H1 (cell line): ENCODE data around the gene MDFIC2. TPM values are rescaled to one million over a fixed set of nuclear protein-coding genes. Genes with fewer than 3 reads are reported as not detected.

Source experiments
- CTCF ChIA-PET: fragments of 300-600 bp; sonication (Branson Sonifier 250); formaldehyde crosslinking; loops from one replicate; lab custom pipeline; 2021; ENCODE audit not compliant: partially characterized antibody; lab: Charles Lee
- POLR2A ChIA-PET: fragments of 300-600 bp; sonication (Branson Sonifier 250); formaldehyde crosslinking; loops from one replicate; lab custom pipeline; 2021; ENCODE audit warnings: inconsistent platforms; ENCODE audit not compliant: partially characterized antibody; lab: Charles Lee
- DNase-seq, 2 experiments: peaks; one replicate each; pipeline versions ENCODE4 v3.0.0 to v3.0.0-alpha.2; 2010 to 2022; ENCODE audit warnings: low spot score in 2 of 2, low read depth in 1 of 2, mixed read lengths in 1 of 2
- FAIRE-seq: peaks from 2 replicates; lab custom pipeline; 2011; peaks lifted over from hg19 to GRCh38; lab: Jason Lieb, UNC
- H2AFZ ChIP-seq: 2 replicates; pipeline ENCODE4 v1.8.1; 2012; ENCODE audit warnings: low read length, inconsistent platforms
- H2AK5ac ChIP-seq: 2 replicates; pipeline ENCODE4 v1.6.1; 2013; ENCODE audit warnings: low read depth, low read length
- H2BK120ac ChIP-seq: replicated peaks from 2 replicates; pipeline ENCODE3; 2013; ENCODE audit warnings: low read depth, low read length, inconsistent platforms
- H2BK12ac ChIP-seq: 2 replicates; pipeline ENCODE4 v1.6.1; 2013; ENCODE audit warnings: low read depth, low read length
- H2BK15ac ChIP-seq: 2 replicates; pipeline ENCODE4 v1.6.1; 2013; ENCODE audit warnings: low read length
- H2BK20ac ChIP-seq: 2 replicates; pipeline ENCODE4 v1.6.1; 2013; ENCODE audit warnings: low read length
- H2BK5ac ChIP-seq: 2 replicates; pipeline ENCODE4 v1.6.1; 2013; ENCODE audit warnings: low read depth, low read length
- H3K14ac ChIP-seq: 2 replicates; pipeline ENCODE4 v1.6.1; 2013; ENCODE audit warnings: inconsistent platforms; ENCODE audit not compliant: insufficient read length
- H3K18ac ChIP-seq: 2 replicates; pipeline ENCODE4 v1.6.1; 2013; ENCODE audit warnings: low read length; ENCODE audit errors: extremely low read depth
- H3K23ac ChIP-seq: 2 replicates; pipeline ENCODE4 v1.6.1; 2013; ENCODE audit warnings: inconsistent platforms; ENCODE audit not compliant: insufficient read length
- H3K23me2 ChIP-seq: 2 replicates; pipeline ENCODE4 v1.6.1; 2013; ENCODE audit warnings: low read depth, low read length
- H3K27ac ChIP-seq: 2 replicates; pipeline ENCODE4 v1.6.1; 2011; ENCODE audit warnings: low read depth, low read length, inconsistent platforms
- H3K27me3 ChIP-seq, 4 experiments: replicated peaks in 1 of 4; 1 replicate in 1 of 4; 2 replicates in 3 of 4; pipeline versions ENCODE4 v1.6.1 to v1.8.1; 2011 to 2013; ENCODE audit warnings: low read length in 3 of 4, mild to moderate bottlenecking in 3 of 4, inconsistent platforms in 2 of 4, mixed read lengths in 2 of 4, moderate library complexity in 1 of 4; ENCODE audit not compliant: control insufficient read depth in 3 of 4, insufficient read depth in 3 of 4; ENCODE audit errors: extremely low read depth in 1 of 4
- H3K36me3 ChIP-seq, 4 experiments: 2 replicates each; pipeline versions ENCODE4 v1.6.1 to v1.8.1; 2011 to 2013; ENCODE audit warnings: mild to moderate bottlenecking in 4 of 4, low read length in 3 of 4, moderate library complexity in 2 of 4, control low read depth in 1 of 4, inconsistent platforms in 1 of 4; ENCODE audit not compliant: insufficient read depth in 4 of 4, control insufficient read depth in 2 of 4
- H3K4ac ChIP-seq: replicated peaks from 2 replicates; pipeline ENCODE3; 2013; ENCODE audit warnings: low read length, low read depth, mixed read lengths, inconsistent platforms; ENCODE audit not compliant: insufficient read length
- H3K4me1 ChIP-seq, 4 experiments: replicated peaks in 1 of 4; 1 replicate in 1 of 4; 2 replicates in 3 of 4; pipeline versions ENCODE4 v1.6.1 to v1.8.1; 2011 to 2013; ENCODE audit warnings: low read length in 3 of 4, inconsistent platforms in 2 of 4, mixed read lengths in 1 of 4; ENCODE audit not compliant: insufficient read depth in 4 of 4, control insufficient read depth in 3 of 4
- H3K4me2 ChIP-seq, 2 experiments: 2 replicates each; pipeline versions ENCODE4 v1.6.1 to v1.8.1; 2011 to 2013; ENCODE audit warnings: low read depth in 2 of 2, low read length in 2 of 2, control low read depth in 1 of 2, inconsistent platforms in 1 of 2, mild to moderate bottlenecking in 1 of 2; ENCODE audit not compliant: insufficient read depth in 1 of 2
- H3K4me3 ChIP-seq, 4 experiments: fragments of 200-600, 300-600 bp in 1 of 4; sonication (generic), shearing (Covaris generic), sonication (Bioruptor Twin) in 1 of 4; 2 replicates each; pipeline versions ENCODE4 v1.5.1 to v1.8.1; 2011 to 2016; ENCODE audit warnings: low read length in 4 of 4, low read depth in 3 of 4, control low read depth in 2 of 4, inconsistent platforms in 2 of 4, mild to moderate bottlenecking in 2 of 4, mixed read lengths in 1 of 4, moderate library complexity in 1 of 4; ENCODE audit not compliant: insufficient read depth in 2 of 4; ENCODE audit errors: extremely low read depth in 1 of 4
- H3K56ac ChIP-seq: replicated peaks from 2 replicates; pipeline ENCODE3; 2013; ENCODE audit warnings: low read depth, mild to moderate bottlenecking, mixed read lengths, low read length, inconsistent platforms; ENCODE audit not compliant: insufficient read length
- H3K79me1 ChIP-seq: 2 replicates; pipeline ENCODE4 v1.6.1; 2013; ENCODE audit warnings: low read depth, low read length, control low read depth
- H3K79me2 ChIP-seq, 2 experiments: 2 replicates each; pipeline versions ENCODE4 v1.6.1 to v1.8.1; 2012 to 2013; ENCODE audit warnings: low read length in 2 of 2, mild to moderate bottlenecking in 2 of 2, inconsistent platforms in 1 of 2; ENCODE audit not compliant: insufficient read depth in 2 of 2, control insufficient read depth in 1 of 2
- H3K9ac ChIP-seq, 4 experiments: replicated peaks in 1 of 4; 1 replicate in 1 of 4; 2 replicates in 3 of 4; pipeline versions ENCODE4 v1.6.1 to v1.8.1; 2011 to 2013; ENCODE audit warnings: low read depth in 3 of 4, low read length in 3 of 4, control low read depth in 2 of 4, mild to moderate bottlenecking in 2 of 4, moderate library complexity in 2 of 4, inconsistent platforms in 1 of 4; ENCODE audit errors: extremely low read depth in 1 of 4
- H3K9me3 ChIP-seq, 2 experiments: 2 replicates each; pipeline versions ENCODE4 v1.6.1 to v1.8.1; 2012 to 2013; ENCODE audit warnings: mild to moderate bottlenecking in 2 of 2, moderate library complexity in 2 of 2, control low read depth in 1 of 2, inconsistent platforms in 1 of 2, low read depth in 1 of 2, low read length in 1 of 2, mixed read lengths in 1 of 2; ENCODE audit not compliant: insufficient read depth in 2 of 2
- H4K20me1 ChIP-seq, 2 experiments: replicated peaks in 1 of 2; 2 replicates each; pipeline versions ENCODE3 to v1.8.1; 2011 to 2013; ENCODE audit warnings: inconsistent platforms in 2 of 2, low read length in 2 of 2, mild to moderate bottlenecking in 1 of 2; ENCODE audit not compliant: insufficient read depth in 2 of 2, control insufficient read depth in 1 of 2
- H4K5ac ChIP-seq: 2 replicates; pipeline ENCODE4 v1.6.1; 2013; ENCODE audit warnings: low read length, low read depth, mixed read lengths, inconsistent platforms; ENCODE audit not compliant: insufficient read length
- H4K8ac ChIP-seq: 2 replicates; pipeline ENCODE4 v1.8.0; 2013; ENCODE audit warnings: mild to moderate bottlenecking, moderate library complexity, low read length, inconsistent platforms; ENCODE audit not compliant: insufficient read depth; ENCODE audit errors: extremely low read depth
- H4K91ac ChIP-seq: replicated peaks from 2 replicates; pipeline ENCODE3; 2013; ENCODE audit warnings: low read length, mixed read lengths, inconsistent platforms; ENCODE audit not compliant: insufficient read length
- KDM5A ChIP-seq: fragments of 200-600 bp; IDR thresholded peaks from 2 replicates; pipeline ENCODE4 v1.7.1; 2012; ENCODE audit warnings: mild to moderate bottlenecking, low read length, inconsistent platforms, mixed read lengths
- NRF1 ChIP-seq: IDR thresholded peaks from 2 replicates; pipeline ENCODE4 v1.6.1; 2011; ENCODE audit warnings: mild to moderate bottlenecking, low read depth, low read length, improper control_type of control experiment
- polyA plus RNA-seq, 7 experiments: library from polyadenylated mRNA; depleted of rRNA in 3 of 7; stranded (reverse) in 5 of 7; unstranded in 2 of 7; fragments of >200 nt in 5 of 7; fragments of 200-250 nt in 2 of 7; gene quantifications; 1 replicate in 5 of 7; 2 replicates in 1 of 7; 4 replicates in 1 of 7; pipeline versions ENCODE4 v1.2.1 to v1.2.3, GENCODE V29; 2011 to 2013; ENCODE audit warnings: missing spikeins in 2 of 7, mixed read lengths in 2 of 7
- total RNA-seq: library from RNA; stranded (reverse); fragmentation: NEBNext Ultra II Directional; extraction: Animal tissue kit (Norgen Biotek cat#: 25700); gene quantifications from 2 replicates; pipeline ENCODE4 v1.2.1, GENCODE V29; 2021

The MDFIC2 gene
- total and polyA plus RNA-seq, 2 of the 8 experiments (the other 6 are each of a cell fraction or from before 2014, with no cell fraction given) = not detected

- no peak overlapping the region for H3K4ac ChIP-seq
- ChIA-PET CTCF (no interaction called here), POLR2A (no interaction called here)
- H3K14ac ChIP-seq = no peak overlapping the region
- H2BK120ac ChIP-seq = no peak overlapping the region
- no peak overlapping the region for H3K23ac ChIP-seq
- no peaks in the 10 kb centered on the region for H3K23me2 ChIP-seq
- H2BK15ac ChIP-seq = no peak overlapping the region
- H2BK12ac ChIP-seq = no peak overlapping the region
- no peaks in the 10 kb centered on the region for H3K4me1 ChIP-seq
- H2BK20ac ChIP-seq = no peak overlapping the region
- no peak overlapping the region for H3K4me3 ChIP-seq
- FAIRE-seq (no peak), DNase-seq (no peak)
- no peak overlapping the region for H2BK5ac ChIP-seq
- H3K56ac ChIP-seq = no peak overlapping the region
- no peak overlapping the region for H2AFZ ChIP-seq
- no peaks in the 10 kb centered on the region for H3K79me2 ChIP-seq
- H3K4me2 ChIP-seq = no peak overlapping the region
- no peaks in the 10 kb centered on the region for H3K27me3 ChIP-seq
- H4K8ac ChIP-seq = no peak overlapping the region
- H2AK5ac ChIP-seq = no peak overlapping the region
- H4K5ac ChIP-seq = no peak overlapping the region
- H4K20me1 ChIP-seq = no peaks in the 10 kb centered on the region
- H4K91ac ChIP-seq = no peak overlapping the region
- no peaks in the 10 kb centered on the region for H3K36me3 ChIP-seq
- no peaks in the 10 kb centered on the region for H3K9me3 ChIP-seq
- H3K79me1 ChIP-seq = no peaks in the 10 kb centered on the region
- no peak overlapping the region for H3K18ac ChIP-seq
- H3K27ac ChIP-seq = no peak overlapping the region
- H3K9ac ChIP-seq = no peak overlapping the region
- TF ChIP-seq NRF1 = no peak
- TF ChIP-seq KDM5A = no peak
Observed at GRCh38 chr3:70189884-70190473, 122.5 kb downstream of the MDFIC2 start.
